Osteoblast (primary cell): Measurements from ENCODE around the gene TM4SF18. TPM values are rescaled to one million over a fixed set of nuclear protein-coding genes. Genes with fewer than 3 reads are reported as not detected.

Source experiments
- DNase-seq: peaks from one replicate; pipeline ENCODE4 v3.0.0; 2011; ENCODE audit warnings: low spot score, mixed read lengths; ENCODE audit not compliant: insufficient read length; ENCODE audit errors: missing footprints
- H2AFZ ChIP-seq: 2 replicates; pipeline ENCODE4 v1.6.0; 2011; ENCODE audit warnings: mild to moderate bottlenecking, low read length
- H3K27ac ChIP-seq: 2 replicates; pipeline ENCODE4 v1.5.1; 2011; ENCODE audit warnings: mild to moderate bottlenecking, low read depth, low read length, moderate library complexity
- H3K27me3 ChIP-seq: 2 replicates; pipeline ENCODE4 v1.6.0; 2012; ENCODE audit warnings: mild to moderate bottlenecking, control low read depth, inconsistent platforms, low read length, moderate library complexity; ENCODE audit not compliant: insufficient read depth
- H3K36me3 ChIP-seq: 2 replicates; pipeline ENCODE4 v1.5.1; 2011; ENCODE audit warnings: mild to moderate bottlenecking, low read length, control low read depth, moderate library complexity; ENCODE audit not compliant: insufficient read depth
- H3K4me1 ChIP-seq: 2 replicates; pipeline ENCODE4 v1.5.1; 2011; ENCODE audit warnings: mild to moderate bottlenecking, low read length, control low read depth, moderate library complexity; ENCODE audit not compliant: insufficient read depth
- H3K4me2 ChIP-seq: 2 replicates; pipeline ENCODE4 v1.6.0; 2011; ENCODE audit warnings: mild to moderate bottlenecking, low read length; ENCODE audit not compliant: insufficient read depth
- H3K4me3 ChIP-seq: fragments of 200-600 bp; sonication (generic); 3 replicates; pipeline ENCODE4 v1.5.1; 2012; ENCODE audit warnings: mild to moderate bottlenecking, low read length, inconsistent platforms; ENCODE audit not compliant: insufficient read depth
- H3K79me2 ChIP-seq: 2 replicates; pipeline ENCODE4 v1.6.0; 2012; ENCODE audit warnings: mild to moderate bottlenecking, low read length, control low read depth, inconsistent platforms; ENCODE audit not compliant: insufficient read depth
- H3K9me3 ChIP-seq: 2 replicates; pipeline ENCODE4 v1.5.1; 2011; ENCODE audit warnings: low read depth, low read length, control low read depth
- H4K20me1 ChIP-seq: 2 replicates; pipeline ENCODE4 v1.6.0; 2012; ENCODE audit warnings: mild to moderate bottlenecking, low read length, control low read depth; ENCODE audit not compliant: insufficient read depth
- total RNA-seq: library from RNA; depleted of rRNA; stranded (reverse); fragments of >200 nt; gene quantifications from 2 replicates; pipeline ENCODE4 v1.2.3, GENCODE V29; 2012
- TF ChIP-seq, protein P1 (sequence below): IDR thresholded peaks from 2 replicates; pipeline ENCODE4 v1.5.1; 2011; ENCODE audit warnings: mild to moderate bottlenecking, low read depth, low read length, moderate library complexity; ENCODE audit errors: extremely low read depth

Gene TM4SF18
- total RNA-seq, 1 donor, result not detected

DNA sequence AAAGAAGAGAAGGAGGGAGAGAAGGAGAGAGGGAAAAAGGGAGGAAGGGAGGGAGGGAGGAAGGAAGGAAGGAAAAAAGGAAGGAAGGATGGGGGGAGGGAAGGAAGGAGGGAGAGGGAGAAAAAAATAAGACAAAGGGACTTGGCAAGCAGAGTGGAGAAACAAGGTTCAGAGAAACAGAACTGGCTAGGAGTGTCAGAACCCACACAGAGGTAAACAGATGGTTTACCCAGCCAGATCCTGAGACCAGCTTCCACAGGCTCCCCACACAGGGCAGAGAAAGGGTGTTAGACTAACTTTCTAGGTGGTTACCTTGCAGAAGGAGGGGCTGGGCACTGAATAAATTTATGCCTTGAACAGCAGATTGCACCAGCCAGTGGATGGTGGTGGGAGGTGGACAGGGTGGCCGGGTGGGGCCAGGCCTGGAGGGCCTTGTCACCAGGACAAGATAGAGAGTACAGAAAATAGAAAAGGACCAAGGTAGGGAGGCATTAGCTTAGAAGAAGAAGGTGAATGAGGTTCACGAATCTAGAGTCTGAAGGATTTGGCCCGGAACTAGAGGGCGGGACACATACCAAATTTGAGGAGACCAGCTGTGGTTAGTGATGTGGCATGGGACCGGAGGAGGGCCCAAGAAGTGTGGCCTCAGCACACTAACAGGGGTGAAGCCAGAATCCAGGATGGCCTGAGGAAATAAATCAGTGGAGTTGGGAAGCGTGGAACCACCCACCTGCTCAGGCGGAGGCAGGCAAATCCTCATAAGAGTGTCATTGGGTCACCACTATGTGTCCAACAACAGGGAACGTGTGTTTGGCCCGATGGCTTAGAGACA lies 45.3 kb upstream of the TM4SF18 start:
- Histone ChIP-seq H3K79me2 (peaks cover 27% of the 10 kb centered on the region), H3K4me2 (peak overlapping the region; percentile 85), H3K4me3 (no peak overlapping the region), H3K4me1 (peaks cover 51% of the 10 kb centered on the region), H2AFZ (no peak overlapping the region), H3K27ac (peak overlapping the region; percentile 88), H3K27me3 (no peaks in the 10 kb centered on the region), H4K20me1 (peaks cover 5% of the 10 kb centered on the region), H3K9me3 (no peaks in the 10 kb centered on the region), H3K36me3 (peaks cover 20% of the 10 kb centered on the region)
- no peak for DNase-seq
- TF ChIP-seq, protein P1, sequence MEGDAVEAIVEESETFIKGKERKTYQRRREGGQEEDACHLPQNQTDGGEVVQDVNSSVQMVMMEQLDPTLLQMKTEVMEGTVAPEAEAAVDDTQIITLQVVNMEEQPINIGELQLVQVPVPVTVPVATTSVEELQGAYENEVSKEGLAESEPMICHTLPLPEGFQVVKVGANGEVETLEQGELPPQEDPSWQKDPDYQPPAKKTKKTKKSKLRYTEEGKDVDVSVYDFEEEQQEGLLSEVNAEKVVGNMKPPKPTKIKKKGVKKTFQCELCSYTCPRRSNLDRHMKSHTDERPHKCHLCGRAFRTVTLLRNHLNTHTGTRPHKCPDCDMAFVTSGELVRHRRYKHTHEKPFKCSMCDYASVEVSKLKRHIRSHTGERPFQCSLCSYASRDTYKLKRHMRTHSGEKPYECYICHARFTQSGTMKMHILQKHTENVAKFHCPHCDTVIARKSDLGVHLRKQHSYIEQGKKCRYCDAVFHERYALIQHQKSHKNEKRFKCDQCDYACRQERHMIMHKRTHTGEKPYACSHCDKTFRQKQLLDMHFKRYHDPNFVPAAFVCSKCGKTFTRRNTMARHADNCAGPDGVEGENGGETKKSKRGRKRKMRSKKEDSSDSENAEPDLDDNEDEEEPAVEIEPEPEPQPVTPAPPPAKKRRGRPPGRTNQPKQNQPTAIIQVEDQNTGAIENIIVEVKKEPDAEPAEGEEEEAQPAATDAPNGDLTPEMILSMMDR, result no peak

DNA sequence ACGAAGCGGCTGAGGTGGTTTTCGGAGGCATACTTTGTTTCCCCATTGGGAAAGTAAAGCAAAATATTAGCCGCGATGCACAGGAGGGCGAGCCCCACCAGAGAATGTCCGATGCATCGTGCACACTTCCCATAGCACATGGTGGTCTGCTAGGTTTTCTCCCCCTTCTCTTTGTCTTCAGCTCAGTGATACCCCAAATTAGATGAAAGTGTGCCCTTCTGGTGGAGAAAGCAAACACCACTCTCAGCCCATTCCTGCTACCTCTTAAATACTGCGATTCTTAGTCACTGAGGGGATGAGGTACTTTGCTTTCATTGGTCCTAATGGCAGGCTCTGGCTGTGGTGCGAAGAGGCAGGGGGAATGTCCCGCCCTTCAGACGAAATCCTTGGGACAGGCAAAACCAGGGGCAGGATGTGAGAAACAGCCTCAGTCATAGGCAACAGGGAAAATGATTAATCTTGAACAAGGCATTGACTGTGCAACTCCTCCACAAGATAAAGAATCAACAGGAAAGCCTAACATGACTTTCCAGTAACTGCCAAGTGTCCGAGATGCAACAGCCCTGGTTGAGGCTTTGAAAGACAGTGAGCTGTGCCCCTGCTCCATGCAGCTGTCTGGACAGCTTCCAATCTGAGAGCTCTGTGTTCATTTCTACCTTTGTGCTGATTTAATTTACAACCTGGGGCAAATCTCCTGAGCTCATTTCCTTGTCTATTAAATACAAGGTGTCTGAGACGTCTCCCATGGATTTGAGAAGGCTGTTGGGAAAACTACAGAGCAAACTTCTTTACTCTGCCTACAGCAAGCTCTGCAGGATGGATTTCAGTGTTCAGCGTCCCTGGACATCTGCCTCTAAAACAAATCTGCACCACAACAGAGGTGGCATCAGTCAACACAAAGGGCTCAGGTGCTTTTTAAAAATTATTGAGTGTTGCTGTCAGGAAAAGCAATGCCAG lies 44.2 kb upstream of the TM4SF18 start, which contains the start of gene TM4SF1:
Gene TM4SF1 (minus strand): TSS at position 242 of the 957 bp plus-strand sequence. CDS start 102 bp downstream, at position 140.
- H3K4me2 ChIP-seq, result peak within 1 kb of the TSS; percentile 85
- peak; percentile 98 for DNase-seq
- peak within 1 kb of the TSS; percentile 88 for H3K27ac ChIP-seq
- TF ChIP-seq, protein P1, result no peak
- no peaks in the 10 kb centered on the region for H3K9me3 ChIP-seq
- peaks cover 29% of the 10 kb centered on the region for H3K36me3 ChIP-seq
- H3K4me1 ChIP-seq, result peaks cover 60% of the 10 kb centered on the region
- peaks cover 29% of the 10 kb centered on the region for H3K79me2 ChIP-seq
- peak within 1 kb of the TSS; percentile 3 for H2AFZ ChIP-seq
- peak within 1 kb of the TSS; percentile 70 for H3K4me3 ChIP-seq
- H4K20me1 ChIP-seq, result peaks cover 5% of the 10 kb centered on the region
- no peaks in the 10 kb centered on the region for H3K27me3 ChIP-seq

DNA sequence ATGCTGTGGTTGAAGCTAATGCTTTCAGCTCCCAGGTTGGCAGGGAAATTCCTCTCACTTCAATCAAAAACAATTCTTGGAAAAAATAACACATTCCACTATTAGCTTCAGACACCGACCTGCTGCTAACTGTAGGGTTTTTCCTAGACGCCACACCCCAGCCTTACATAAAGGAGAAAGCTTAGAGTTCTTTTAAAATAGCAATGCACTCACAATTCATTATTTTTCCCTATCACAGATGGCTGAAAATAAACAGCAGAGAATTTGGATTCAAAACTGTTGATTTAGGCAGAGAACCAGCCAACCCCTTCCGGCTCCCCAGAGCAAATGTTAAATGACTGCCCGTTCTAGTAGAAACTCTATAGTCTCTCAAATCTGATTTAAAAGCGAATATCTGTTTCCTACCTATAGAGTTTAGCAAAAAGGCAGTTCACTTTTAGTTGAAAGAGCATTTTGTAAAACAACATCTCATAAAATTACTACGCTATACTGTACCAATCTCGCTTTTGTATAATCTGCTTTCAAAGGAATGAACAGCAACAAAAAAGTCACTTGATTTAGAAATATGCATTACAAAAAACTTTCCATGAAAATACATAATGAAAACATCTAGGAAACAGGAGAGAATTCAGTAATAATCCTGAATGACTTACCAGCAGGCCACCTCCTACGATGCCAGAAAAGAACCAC lies 43.4 kb upstream of the TM4SF18 start:
- H3K36me3 ChIP-seq, result peaks cover 37% of the 10 kb centered on the region
- peak overlapping the region; percentile 88 for H3K27ac ChIP-seq
- H3K4me3 ChIP-seq, result peak overlapping the region; percentile 70
- H3K9me3 ChIP-seq, result no peaks in the 10 kb centered on the region
- peaks cover 52% of the 10 kb centered on the region for H3K4me1 ChIP-seq
- peaks cover 29% of the 10 kb centered on the region for H3K79me2 ChIP-seq
- peak overlapping the region; percentile 85 for H3K4me2 ChIP-seq
- no peak overlapping the region for H2AFZ ChIP-seq
- TF ChIP-seq, protein P1, result no peak
- no peaks in the 10 kb centered on the region for H3K27me3 ChIP-seq
- peaks cover 5% of the 10 kb centered on the region for H4K20me1 ChIP-seq
- no peak for DNase-seq
